Neural cell (in vitro differentiated cells): ENCODE results near the gene DPF3. TPM values are rescaled to one million over a fixed set of nuclear protein-coding genes. Genes with fewer than 3 reads are reported as not detected.

Source experiments
- H2AFZ ChIP-seq: fragments of 200-600, 300-800 bp; sonication (generic), shearing (Covaris generic); 2 replicates; pipeline ENCODE4 v1.6.0; 2014; ENCODE audit warnings: low read depth, mild to moderate bottlenecking, antibody characterized with exemption, low read length, moderate library complexity
- H3F3A ChIP-seq: fragments of 200-600 bp; shearing (Covaris generic); 2 replicates; pipeline ENCODE4 v1.6.1; 2016; ENCODE audit warnings: mild to moderate bottlenecking, moderate library complexity, mixed read lengths, antibody characterized with exemption, low read length; ENCODE audit not compliant: insufficient read depth, poor library complexity, severe bottlenecking
- H3K27ac ChIP-seq: fragments of 200-600, 300-800 bp; sonication (generic), shearing (Covaris generic); 2 replicates; pipeline ENCODE4 v1.5.1; 2014; ENCODE audit warnings: mild to moderate bottlenecking, low read length, moderate library complexity
- H3K27me3 ChIP-seq: fragments of 300-800, 200-600 bp; sonication (generic), shearing (Covaris generic); 2 replicates; pipeline ENCODE4 v1.6.0; 2014; ENCODE audit warnings: mild to moderate bottlenecking, low read depth, low read length, moderate library complexity; ENCODE audit not compliant: insufficient read depth
- H3K36me3 ChIP-seq: fragments of 300-800, 200-600 bp; sonication (generic), shearing (Covaris generic); 2 replicates; pipeline ENCODE4 v1.5.1; 2014; ENCODE audit warnings: mild to moderate bottlenecking, antibody characterized with exemption, low read length, moderate library complexity; ENCODE audit not compliant: insufficient read depth
- H3K4me2 ChIP-seq: fragments of 300-800, 200-600 bp; sonication (generic), shearing (Covaris generic); 2 replicates; pipeline ENCODE4 v1.6.0; 2014; ENCODE audit warnings: mild to moderate bottlenecking, low read length
- H3K4me3 ChIP-seq: fragments of 300-800, 200-600 bp; sonication (generic), shearing (Covaris generic); 2 replicates; pipeline ENCODE4 v1.5.1; 2014; ENCODE audit warnings: mild to moderate bottlenecking, low read length, moderate library complexity
- H3K79me2 ChIP-seq: fragments of 200-600 bp; shearing (Covaris generic); replicated peaks from 2 replicates; pipeline ENCODE4 v1.6.0; 2014; ENCODE audit warnings: mild to moderate bottlenecking, low read length, moderate library complexity; ENCODE audit not compliant: insufficient read depth
- H3K9ac ChIP-seq: fragments of 300-800, 200-600 bp; sonication (generic), shearing (Covaris generic); 2 replicates; pipeline ENCODE4 v1.6.1; 2016; ENCODE audit warnings: mild to moderate bottlenecking, low read length, mixed read lengths
- H3K9me2 ChIP-seq: fragments of 200-600 bp; shearing (Covaris generic); 2 replicates; pipeline ENCODE4 v1.6.1; 2016; ENCODE audit warnings: mild to moderate bottlenecking, low read length, mixed read lengths; ENCODE audit not compliant: insufficient read depth
- H3K9me3 ChIP-seq: fragments of 200-600, 300-800 bp; sonication (generic), shearing (Covaris generic); 2 replicates; pipeline ENCODE4 v1.6.1; 2016; ENCODE audit warnings: mild to moderate bottlenecking, mixed run types, low read length, moderate library complexity, mixed read lengths
- H4K20me1 ChIP-seq: fragments of 200-600 bp; shearing (Covaris generic); 2 replicates; pipeline ENCODE4 v1.6.1; 2016; ENCODE audit warnings: mild to moderate bottlenecking, mixed run types; ENCODE audit not compliant: insufficient read depth
- CTCF ChIP-seq: fragments of 450-650 bp; IDR thresholded peaks from 2 replicates; pipeline ENCODE4 v1.5.1; 2014; ENCODE audit warnings: antibody characterized with exemption, mild to moderate bottlenecking, moderate library complexity; ENCODE audit not compliant: poor library complexity, severe bottlenecking
- EP300 ChIP-seq: fragments of 450-650 bp; conservative IDR thresholded peaks from 2 replicates; pipeline ENCODE4 v1.6.1; 2014; ENCODE audit warnings: antibody characterized with exemption, mild to moderate bottlenecking, moderate library complexity; ENCODE audit not compliant: poor library complexity, severe bottlenecking
- EZH2 ChIP-seq: fragments of 200-600, 300-800 bp; shearing (Covaris generic), sonication (generic); IDR thresholded peaks from 2 replicates; pipeline ENCODE4 v1.6.1; 2014; ENCODE audit warnings: antibody characterized with exemption, low read length, borderline replicate concordance, mild to moderate bottlenecking; ENCODE audit not compliant: insufficient read depth, poor library complexity, severe bottlenecking
- MXI1 ChIP-seq: fragments of 450-650 bp; conservative IDR thresholded peaks from 2 replicates; pipeline ENCODE4 v1.6.1; 2014; ENCODE audit warnings: antibody characterized with exemption, mild to moderate bottlenecking; ENCODE audit not compliant: poor library complexity, severe bottlenecking
- POLR2AphosphoS5 ChIP-seq: IDR thresholded peaks from 2 replicates; pipeline ENCODE4 v1.6.1; 2012
- RAD21 ChIP-seq: fragments of 450-650 bp; conservative IDR thresholded peaks from 2 replicates; pipeline ENCODE4 v1.6.1; 2014; ENCODE audit warnings: antibody characterized with exemption, mild to moderate bottlenecking, moderate library complexity
- REST ChIP-seq: IDR thresholded peaks from 2 replicates; pipeline ENCODE4 v1.6.1; 2012; ENCODE audit warnings: borderline replicate concordance
- SMC3 ChIP-seq: fragments of 450-650 bp; conservative IDR thresholded peaks from 2 replicates; pipeline ENCODE4 v1.6.1; 2014; ENCODE audit warnings: antibody characterized with exemption, mild to moderate bottlenecking, moderate library complexity; ENCODE audit not compliant: poor library complexity
- TAF1 ChIP-seq: IDR thresholded peaks from 2 replicates; pipeline ENCODE4 v1.6.1; 2012; ENCODE audit warnings: low read depth
- polyA plus RNA-seq: library from polyadenylated mRNA; depleted of rRNA; stranded (reverse); fragments of >200 nt; gene quantifications from 2 replicates; pipeline ENCODE4 v1.2.3, GENCODE V29; 2014

The DPF3 gene
- polyA plus RNA-seq, 1 donor from 2014 or later: 2.9 TPM

- Histone ChIP-seq H3K36me3 (no peaks in the 10 kb centered on the region), H2AFZ (no peak overlapping the region), H3K27me3 (no peaks in the 10 kb centered on the region), H3F3A (no peaks in the 10 kb centered on the region), H3K9me3 (no peaks in the 10 kb centered on the region), H4K20me1 (no peaks in the 10 kb centered on the region), H3K9me2 (no peaks in the 10 kb centered on the region), H3K9ac (no peak overlapping the region), H3K79me2 (no peaks in the 10 kb centered on the region), H3K27ac (no peak overlapping the region), H3K4me3 (no peak overlapping the region), H3K4me2 (no peak overlapping the region)
- TF ChIP-seq EZH2 (no peak), MXI1 (no peak), POLR2AphosphoS5 (no peak), REST (no peak)
These were observed 122.3 kb downstream of the DPF3 start for GRCh38 chr14:72771561-72771960.

GRCh38 chr14:72766296-72766695 is 127.6 kb downstream of the DPF3 start:
- Histone ChIP-seq H2AFZ (no peak overlapping the region), H3K9ac (no peak overlapping the region), H3K27ac (no peak overlapping the region), H3K27me3 (no peaks in the 10 kb centered on the region), H3K36me3 (no peaks in the 10 kb centered on the region), H3K9me2 (no peaks in the 10 kb centered on the region), H3K79me2 (no peaks in the 10 kb centered on the region), H4K20me1 (no peaks in the 10 kb centered on the region), H3K4me2 (no peak overlapping the region), H3F3A (no peaks in the 10 kb centered on the region), H3K4me3 (no peak overlapping the region), H3K9me3 (no peaks in the 10 kb centered on the region)
- TF ChIP-seq CTCF: no peak

DNA sequence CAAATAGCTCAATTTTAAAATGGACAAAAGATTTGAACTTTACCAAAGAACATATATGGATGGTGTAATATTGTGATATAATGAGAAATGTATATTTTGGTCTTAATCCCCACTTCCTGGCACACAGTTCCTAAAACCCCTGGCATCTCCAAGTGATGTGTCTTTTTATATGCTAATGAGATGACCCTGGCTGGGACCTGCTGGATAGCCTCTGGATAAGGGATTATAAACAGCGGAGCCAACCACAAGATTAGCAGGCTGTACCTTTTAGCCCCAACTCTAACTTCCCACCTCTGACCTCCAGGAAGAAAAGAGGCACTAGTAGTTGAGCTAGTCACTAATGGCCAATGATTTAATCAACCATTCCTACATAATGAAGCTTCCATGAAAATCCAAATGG is 130.0 kb downstream of the DPF3 start:
- no peaks in the 10 kb centered on the region for H3F3A ChIP-seq
- H3K9me3 ChIP-seq: peaks cover 5% of the 10 kb centered on the region
- no peak overlapping the region for H3K4me3 ChIP-seq
- no peaks in the 10 kb centered on the region for H3K36me3 ChIP-seq
- H2AFZ ChIP-seq: no peak overlapping the region
- TF ChIP-seq TAF1: no peak
- TF ChIP-seq EZH2: no peak
- no peak for TF ChIP-seq REST
- no peak for TF ChIP-seq RAD21
- no peak for TF ChIP-seq SMC3
- no peak for TF ChIP-seq POLR2AphosphoS5
- TF ChIP-seq EP300: no peak
- TF ChIP-seq CTCF: no peak
- TF ChIP-seq MXI1: no peak
- H3K79me2 ChIP-seq: no peaks in the 10 kb centered on the region
- H4K20me1 ChIP-seq: no peaks in the 10 kb centered on the region
- no peaks in the 10 kb centered on the region for H3K27me3 ChIP-seq
- no peak overlapping the region for H3K27ac ChIP-seq
- H3K4me2 ChIP-seq: no peak overlapping the region
- no peak overlapping the region for H3K9ac ChIP-seq
- no peaks in the 10 kb centered on the region for H3K9me2 ChIP-seq
